Gastroesophageal sphincter (tissue), 4 donors: ENCODE measurements around the gene MOB3B. TPM values are rescaled to one million over a fixed set of nuclear protein-coding genes. Genes with fewer than 3 reads are reported as not detected.

Experiments used
- ATAC-seq: fragments of 150-250 bp; one replicate; pipeline ENCODE4 v1.9.1; 2016; ENCODE audit warnings: mild to moderate bottlenecking, moderate library complexity
- H3K27ac ChIP-seq, 4 donors: fragments of 200-600 bp; sonication (generic) in 3 of 4; 1 replicate in 3 of 4; 2 replicates in 1 of 4; pipeline ENCODE4 v1.5.1; 2016 to 2019
- H3K27me3 ChIP-seq: fragments of 200-600 bp; sonication (generic); one replicate; pipeline ENCODE4 v1.5.1; 2019
- H3K36me3 ChIP-seq, 2 donors: fragments of 200-600 bp; sonication (generic); one replicate each; pipeline ENCODE4 v1.5.1; 2019; ENCODE audit warnings: control low read depth in 1 of 2
- H3K4me1 ChIP-seq, 3 donors: fragments of 200-600 bp; sonication (generic); 1 replicate in 2 of 3; 2 replicates in 1 of 3; pipeline ENCODE4 v1.5.1; 2016 to 2019; ENCODE audit warnings: control low read depth in 2 of 3
- H3K4me3 ChIP-seq, 2 donors: fragments of 200-600 bp; sonication (generic); one replicate each; pipeline ENCODE4 v1.5.1; 2019; ENCODE audit warnings: mild to moderate bottlenecking in 1 of 2, moderate library complexity in 1 of 2
- H3K9me3 ChIP-seq, 3 donors: fragments of 200-600 bp; sonication (generic); one replicate each; pipeline ENCODE4 v1.5.1; 2017 to 2019; ENCODE audit warnings: control low read depth in 2 of 3
- CTCF ChIP-seq, 4 experiments: fragments of 200-600 bp in 2 of 4; fragments of 450-650 bp in 2 of 4; sonication (generic) in 1 of 4; IDR thresholded peaks; one replicate each; pipeline ENCODE4 v1.5.1; 2017 to 2019; ENCODE audit warnings: antibody characterized with exemption in 4 of 4, mild to moderate bottlenecking in 2 of 4, moderate library complexity in 2 of 4
- EP300 ChIP-seq: sonication (generic); formaldehyde crosslinking; IDR thresholded peaks from one replicate; pipeline ENCODE4 v1.6.1; 2017; ENCODE audit warnings: antibody characterized with exemption, mild to moderate bottlenecking
- POLR2A ChIP-seq, 2 donors: fragments of 450-650 bp; IDR thresholded peaks; one replicate each; pipeline ENCODE4 v1.6.1; 2017; ENCODE audit warnings: antibody characterized with exemption in 2 of 2, mild to moderate bottlenecking in 2 of 2, moderate library complexity in 1 of 2
- POLR2AphosphoS5 ChIP-seq: sonication (generic); formaldehyde crosslinking; IDR thresholded peaks from one replicate; pipeline ENCODE4 v1.6.1; 2017; ENCODE audit warnings: antibody characterized with exemption
- WGBS, 2 donors: methylation state at CpG; one replicate each; pipeline ENCODE4 v1.1.5; 2018; ENCODE audit warnings: low coverage in 1 of 2; 5-methylcytosine and 5-hydroxymethylcytosine counted together
- total RNA-seq, 4 donors: library from RNA; depleted of rRNA; stranded (reverse); fragments of >200 nt; gene quantifications; one replicate each; pipeline ENCODE4 v1.1.0, GENCODE V29; 2016

MOB3B gene
- total RNA-seq, 4 donors from 2014 or later = 10.2 to 12.4 (median 11.6) TPM

GRCh38 chr9:27430750-27431535 lies 98.7 kb downstream of the MOB3B start:
- H3K27me3 ChIP-seq = no peaks in the 10 kb centered on the region
- no peak overlapping the region for H3K4me3 ChIP-seq
- TF ChIP-seq EP300 (no peak), CTCF (IDR thresholded peaks at IDR 0.05) (no peak), POLR2AphosphoS5 (no peak), POLR2A (IDR thresholded peaks at IDR 0.05) (no peak)
- WGBS, 2 donors = 66 to 74% methylated on average over 5 of the region's 5 CpGs
- peak overlapping the region; percentile 16 to 61 (median 52) for H3K27ac ChIP-seq
- H3K36me3 ChIP-seq = no peaks in the 10 kb centered on the region
- H3K4me1 ChIP-seq = peaks cover 5 to 48% (median 19%) of the 10 kb centered on the region in 3 donors
- peak; percentile 11 for ATAC-seq
- H3K9me3 ChIP-seq = no peaks in the 10 kb centered on the region

- Histone ChIP-seq H3K4me3 (no peak overlapping the region), H3K27me3 (no peaks in the 10 kb centered on the region), H3K9me3 (no peaks in the 10 kb centered on the region), H3K27ac (peak overlapping the region in 1 of 4 donors; percentile 45), H3K4me1 (peaks cover 5 to 42% (median 19%) of the 10 kb centered on the region in 3 donors), H3K36me3 (no peaks in the 10 kb centered on the region)
- TF ChIP-seq POLR2AphosphoS5 (no peak), CTCF (IDR thresholded peaks at IDR 0.05) (no peak), EP300 (no peak), POLR2A (IDR thresholded peaks at IDR 0.05) (no peak)
- WGBS, 2 donors = 92 to 100% methylated on average over 2 of the region's 4 CpGs
- ATAC-seq = no peak
Measured at GRCh38 chr9:27429917-27430316, 99.7 kb downstream of the MOB3B start.

- Histone ChIP-seq H3K4me3 (no peak overlapping the region), H3K36me3 (no peaks in the 10 kb centered on the region), H3K4me1 (peaks cover 5 to 38% (median 19%) of the 10 kb centered on the region in 3 donors), H3K27me3 (no peaks in the 10 kb centered on the region), H3K9me3 (no peaks in the 10 kb centered on the region), H3K27ac (no peak overlapping the region)
- WGBS, 2 donors = 88 to 100% methylated on average over 2 of the region's 2 CpGs
- ATAC-seq = no peak
- no peak for TF ChIP-seq POLR2A (IDR thresholded peaks at IDR 0.05)
- no peak for TF ChIP-seq EP300
- TF ChIP-seq POLR2AphosphoS5 = no peak
- TF ChIP-seq CTCF (IDR thresholded peaks at IDR 0.05) = no peak
Measured at GRCh38 chr9:27429436-27429835, 100.2 kb downstream of the MOB3B start.

GRCh38 chr9:27428551-27428950 lies 101.1 kb downstream of the MOB3B start:
- Histone ChIP-seq H3K36me3 (no peaks in the 10 kb centered on the region), H3K27me3 (no peaks in the 10 kb centered on the region), H3K27ac (no peak overlapping the region), H3K4me3 (no peak overlapping the region), H3K4me1 (peaks cover 0 to 29% (median 11%) of the 10 kb centered on the region in 3 donors), H3K9me3 (no peaks in the 10 kb centered on the region)
- no peak for ATAC-seq
- TF ChIP-seq POLR2A (IDR thresholded peaks at IDR 0.05) = no peak
- TF ChIP-seq POLR2AphosphoS5 = no peak
- no peak for TF ChIP-seq CTCF (IDR thresholded peaks at IDR 0.05)
- no peak for TF ChIP-seq EP300
- WGBS, 2 donors = 100% methylated on average over 1 of the region's 1 CpG

- peaks cover 0 to 17% (median 8%) of the 10 kb centered on the region in 3 donors for H3K4me1 ChIP-seq
- ATAC-seq = no peak
- no peak overlapping the region for H3K4me3 ChIP-seq
- no peaks in the 10 kb centered on the region for H3K27me3 ChIP-seq
- H3K27ac ChIP-seq = no peak overlapping the region
- H3K9me3 ChIP-seq = no peaks in the 10 kb centered on the region
- TF ChIP-seq EP300 (no peak), POLR2AphosphoS5 (no peak), POLR2A (IDR thresholded peaks at IDR 0.05) (no peak), CTCF (IDR thresholded peaks at IDR 0.05) (no peak)
- 60 to 77% methylated on average over 1 to 3 of the region's 3 CpGs for WGBS, 2 donors
- H3K36me3 ChIP-seq = no peaks in the 10 kb centered on the region
Measured at GRCh38 chr9:27427272-27427643, 102.4 kb downstream of the MOB3B start.
